Muscle layer of colon (tissue), 2 donors: ENCODE data around the gene RAPGEF2.
"Not testable (repeated sequence)": the region's sequence is repeated elsewhere in the genome, so short reads cannot be mapped to it uniquely, and the experiment has no call there.

Experiments used
- H3K27ac ChIP-seq: one replicate; pipeline ENCODE4 v1.7.0; 2013; ENCODE audit warnings: low read depth, mild to moderate bottlenecking, low read length, moderate library complexity
- H3K27me3 ChIP-seq, 2 donors: one replicate each; pipeline ENCODE4 v1.7.0; 2013; ENCODE audit warnings: low read length in 2 of 2, mild to moderate bottlenecking in 2 of 2; ENCODE audit not compliant: insufficient read depth in 2 of 2, control insufficient read depth in 1 of 2
- H3K36me3 ChIP-seq: one replicate; pipeline ENCODE4 v1.7.0; 2013; ENCODE audit warnings: mild to moderate bottlenecking, low read length; ENCODE audit not compliant: insufficient read depth
- H3K4me1 ChIP-seq: one replicate; pipeline ENCODE4 v1.7.0; 2013; ENCODE audit warnings: mild to moderate bottlenecking, low read length; ENCODE audit not compliant: insufficient read depth
- H3K4me3 ChIP-seq, 2 donors: one replicate each; pipeline ENCODE4 v1.7.0; 2013; ENCODE audit warnings: low read length in 2 of 2, low read depth in 1 of 2, mild to moderate bottlenecking in 1 of 2, moderate library complexity in 1 of 2
- H3K9ac ChIP-seq: one replicate; pipeline ENCODE4 v1.7.0; 2013; ENCODE audit warnings: low read length
- H3K9me3 ChIP-seq: one replicate; pipeline ENCODE4 v1.7.0; 2013; ENCODE audit warnings: mild to moderate bottlenecking, low read length
- donor health status: abdominal sarcoma.
- donor health status: Adenocarcinoma of cecum.

The RAPGEF2 gene

DNA sequence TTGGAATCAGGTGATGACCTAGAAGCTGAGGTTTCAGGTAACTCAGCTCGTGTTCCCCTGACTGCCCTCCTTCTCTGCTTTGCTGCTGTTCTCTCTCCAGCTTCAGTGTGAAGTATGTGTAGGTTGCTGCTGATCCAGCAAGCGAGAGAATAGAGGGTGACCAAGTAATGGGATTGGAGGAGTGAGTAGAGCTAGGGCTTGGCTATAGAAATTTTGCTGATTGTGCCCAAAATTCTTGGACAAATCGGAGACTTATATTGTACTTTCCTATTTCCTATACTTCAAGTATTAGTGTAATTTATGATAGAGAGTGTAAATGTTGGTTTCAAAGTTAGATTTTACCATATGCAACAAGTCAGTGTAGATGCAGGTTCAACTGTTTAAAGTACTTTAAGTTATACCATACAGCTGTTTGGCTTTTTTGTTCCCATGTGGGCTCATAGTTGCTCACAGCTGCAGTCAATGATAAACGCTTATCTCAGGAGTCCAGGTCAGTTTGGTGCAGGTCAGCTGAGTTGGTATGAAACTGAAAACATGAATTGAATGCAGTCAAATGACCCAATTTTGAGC lies 48.0 kb downstream of the RAPGEF2 start:
- Histone ChIP-seq H3K9ac (no peak overlapping the region), H3K4me1 (peaks cover 35% of the 10 kb centered on the region), H3K36me3 (no peaks in the 10 kb centered on the region)

DNA sequence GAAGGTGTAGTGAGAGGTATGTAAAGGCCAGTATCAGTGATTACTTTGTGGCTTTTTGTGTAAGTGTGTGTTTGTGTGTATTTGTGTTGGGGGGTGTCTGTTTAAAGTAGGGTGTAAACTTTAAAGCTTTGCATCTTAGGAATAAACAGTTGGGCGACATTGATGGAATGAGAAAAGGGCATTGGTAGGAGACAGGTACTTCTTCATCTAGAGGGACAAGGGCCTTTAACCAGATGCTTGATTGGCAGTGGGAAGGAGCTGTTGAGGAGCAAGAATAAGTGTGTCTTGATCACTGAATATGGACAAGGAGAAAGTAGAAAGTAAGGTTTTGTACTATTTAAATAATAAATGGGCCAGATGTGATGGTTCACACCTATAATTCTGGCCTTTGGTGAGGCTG lies 48.8 kb downstream of the RAPGEF2 start:
- Histone ChIP-seq H3K27ac (no peak overlapping the region), H3K36me3 (no peaks in the 10 kb centered on the region), H3K9me3 (no peaks in the 10 kb centered on the region), H3K9ac (no peak overlapping the region), H3K4me1 (peaks cover 28% of the 10 kb centered on the region), H3K4me3 (no peak overlapping the region), H3K27me3 (no peaks in the 10 kb centered on the region)

More for the DNA sequence above, 48.0 kb downstream of the RAPGEF2 start:
- H3K9me3 ChIP-seq: no peaks in the 10 kb centered on the region
- H3K27ac ChIP-seq: no peak overlapping the region
- H3K4me3 ChIP-seq: no peak overlapping the region
- H3K27me3 ChIP-seq: no peaks in the 10 kb centered on the region

DNA sequence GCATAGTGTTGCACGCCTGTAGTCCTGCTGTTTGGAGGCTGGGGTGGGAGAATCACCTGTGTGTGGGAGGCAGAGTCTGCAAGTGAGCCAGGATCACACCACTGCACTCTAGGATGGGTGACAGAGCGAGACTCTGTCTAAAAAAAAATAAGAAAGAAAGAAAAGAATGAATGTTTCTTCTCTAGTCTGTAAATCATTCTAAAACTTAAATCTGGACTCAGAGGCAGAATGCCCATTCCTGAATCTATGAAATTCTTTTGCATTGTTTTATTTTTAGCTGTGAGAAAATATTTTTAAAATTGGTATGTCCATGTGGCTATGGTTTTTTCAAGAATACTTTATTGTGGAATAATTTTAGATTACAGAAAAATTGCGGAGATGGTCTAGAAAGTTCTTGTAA lies 49.3 kb downstream of the RAPGEF2 start:
- no peaks in the 10 kb centered on the region for H3K36me3 ChIP-seq
- H3K9ac ChIP-seq: no peak overlapping the region
- no peak overlapping the region for H3K4me3 ChIP-seq
- H3K27ac ChIP-seq: no peak overlapping the region
- no peaks in the 10 kb centered on the region for H3K27me3 ChIP-seq
- no peaks in the 10 kb centered on the region for H3K9me3 ChIP-seq
- peaks cover 28% of the 10 kb centered on the region for H3K4me1 ChIP-seq

DNA sequence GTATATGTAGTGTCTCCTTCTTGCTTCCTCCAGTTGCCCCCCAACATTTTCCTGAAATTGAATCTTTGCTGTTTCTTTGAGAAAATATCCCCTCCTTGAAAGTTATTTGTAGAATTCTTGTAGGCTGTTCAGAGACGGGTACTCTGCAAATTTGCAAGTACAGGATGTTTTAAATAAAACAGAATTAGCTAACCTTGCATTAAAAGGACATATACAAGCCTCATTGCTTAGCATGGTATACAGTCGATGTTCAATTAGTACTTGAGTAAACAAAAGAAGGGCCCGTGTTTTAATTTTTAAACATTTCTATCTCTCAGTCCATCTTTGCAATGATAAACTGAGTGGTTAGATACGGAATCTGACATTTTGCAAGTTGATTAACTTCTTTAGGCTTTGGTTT lies 50.8 kb downstream of the RAPGEF2 start:
- Histone ChIP-seq H3K27ac (no peak overlapping the region), H3K36me3 (no peaks in the 10 kb centered on the region), H3K9me3 (no peaks in the 10 kb centered on the region), H3K4me3 (no peak overlapping the region), H3K27me3 (no peaks in the 10 kb centered on the region), H3K4me1 (peaks cover 42% of the 10 kb centered on the region), H3K9ac (no peak overlapping the region)

DNA sequence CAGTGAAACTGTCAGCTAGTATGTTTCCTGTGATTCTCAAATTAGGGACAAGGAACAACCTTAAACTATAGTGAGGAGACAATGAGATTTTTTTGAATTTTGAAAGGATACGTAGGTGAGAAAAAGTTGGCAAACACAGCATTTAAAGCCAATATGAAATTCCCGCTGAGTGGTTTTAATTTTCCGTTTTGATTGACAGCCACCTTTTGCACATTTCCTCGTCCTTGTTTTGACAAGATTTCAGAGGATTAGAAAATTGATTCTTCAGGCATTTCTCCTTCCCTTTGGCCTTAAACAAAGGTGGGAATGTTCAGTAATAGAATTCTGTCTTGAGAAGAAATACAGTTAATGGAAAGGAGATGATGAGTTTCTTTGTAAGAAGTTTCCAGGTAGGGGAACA lies 52.2 kb downstream of the RAPGEF2 start:
- Histone ChIP-seq H3K36me3 (no peaks in the 10 kb centered on the region), H3K9ac (no peak overlapping the region), H3K27me3 (no peaks in the 10 kb centered on the region), H3K9me3 (no peaks in the 10 kb centered on the region), H3K4me3 (no peak overlapping the region), H3K27ac (no peak overlapping the region), H3K4me1 (peaks cover 41% of the 10 kb centered on the region)

DNA sequence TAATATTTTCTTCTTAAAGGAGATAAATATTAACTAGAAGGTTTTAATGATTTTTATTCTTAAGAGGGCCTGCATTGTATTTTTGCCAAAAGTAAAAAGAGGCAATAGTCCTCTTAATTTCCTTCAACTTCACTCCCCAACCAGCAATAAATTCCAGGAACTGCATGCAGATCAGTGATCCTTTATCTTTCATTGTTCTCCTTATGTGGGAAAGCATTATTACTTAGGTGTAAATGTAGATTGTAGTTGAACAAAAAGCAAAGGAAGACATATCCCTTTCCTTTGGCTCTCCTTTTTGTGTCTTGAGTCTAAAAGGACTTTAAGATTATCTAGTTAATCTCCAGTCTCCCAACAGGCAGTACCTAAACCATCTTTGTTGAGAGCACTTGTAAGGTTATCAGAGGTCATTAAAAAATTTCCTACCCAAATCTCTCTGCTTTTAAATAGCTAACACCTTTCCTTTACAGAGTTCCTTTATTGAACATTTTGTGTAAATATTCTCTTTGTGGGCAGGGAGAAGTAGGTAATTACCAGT lies 55.3 kb downstream of the RAPGEF2 start:
- Histone ChIP-seq H3K36me3 (no peaks in the 10 kb centered on the region), H3K9ac (no peak overlapping the region), H3K27me3 (no peaks in the 10 kb centered on the region), H3K4me3 (no peak overlapping the region), H3K27ac (no peak overlapping the region), H3K9me3 (no peaks in the 10 kb centered on the region), H3K4me1 (peaks cover 35% of the 10 kb centered on the region)

DNA sequence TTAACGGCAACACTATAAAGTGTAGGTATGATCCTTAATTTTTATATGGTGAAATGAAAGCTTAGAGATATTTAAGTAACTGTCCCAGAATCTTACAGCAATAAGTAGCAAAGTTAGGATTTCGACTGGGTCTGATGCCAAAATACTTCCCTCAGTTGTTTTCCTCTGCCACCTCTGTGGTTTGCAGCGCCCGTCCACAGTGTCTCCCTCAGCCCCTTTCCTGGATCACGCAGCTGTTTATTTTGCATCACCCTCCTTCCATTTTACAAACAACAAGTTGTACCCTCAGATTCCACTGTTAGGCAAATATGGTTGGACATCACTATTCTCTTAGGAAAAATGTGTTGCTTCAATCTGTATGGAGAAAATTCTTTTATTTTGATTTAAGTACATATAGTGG lies 56.1 kb downstream of the RAPGEF2 start:
- Histone ChIP-seq H3K9ac (no peak overlapping the region), H3K27me3 (no peaks in the 10 kb centered on the region), H3K4me1 (peaks cover 30% of the 10 kb centered on the region), H3K9me3 (no peaks in the 10 kb centered on the region), H3K4me3 (no peak overlapping the region), H3K36me3 (no peaks in the 10 kb centered on the region), H3K27ac (no peak overlapping the region)

DNA sequence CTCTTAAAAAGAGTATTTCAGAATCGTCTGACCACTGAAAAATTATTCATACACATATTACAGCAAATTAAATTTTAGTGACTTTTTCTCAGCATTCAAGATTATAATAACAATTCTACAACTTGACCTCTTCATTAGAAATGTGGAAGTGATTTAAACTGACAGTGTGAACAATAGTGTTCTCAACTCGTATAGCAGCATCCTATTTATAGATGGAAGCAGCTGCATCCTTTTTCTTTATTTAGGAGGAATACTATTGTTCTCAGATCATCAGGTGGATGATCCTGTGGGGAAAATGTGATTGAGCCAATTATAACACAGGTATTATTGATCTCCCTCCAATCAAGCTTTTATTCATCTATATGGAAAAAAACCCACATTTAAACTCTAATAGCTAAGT lies 56.7 kb downstream of the RAPGEF2 start:
- Histone ChIP-seq H3K9ac (no peak overlapping the region), H3K4me1 (peaks cover 24% of the 10 kb centered on the region), H3K27ac (no peak overlapping the region), H3K9me3 (no peaks in the 10 kb centered on the region), H3K27me3 (no peaks in the 10 kb centered on the region), H3K4me3 (no peak overlapping the region), H3K36me3 (no peaks in the 10 kb centered on the region)

DNA sequence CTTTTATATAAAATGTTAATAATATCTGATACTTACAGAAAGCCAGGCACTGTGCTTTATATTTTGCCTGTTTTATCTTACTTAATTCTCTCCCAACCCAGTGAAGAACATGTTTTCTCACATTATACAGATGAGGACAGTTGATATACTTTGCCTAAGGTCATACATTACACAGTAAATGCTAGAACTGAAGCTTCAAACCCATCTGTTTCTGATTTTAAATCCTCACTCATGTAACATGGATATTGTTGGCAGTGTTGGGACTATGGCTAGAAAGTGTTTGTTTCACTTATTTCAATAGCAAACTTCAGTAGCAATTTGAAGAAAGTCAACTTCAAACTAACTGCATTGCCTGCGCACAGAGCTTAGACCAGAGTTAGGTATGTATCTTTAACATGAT lies 57.4 kb downstream of the RAPGEF2 start:
- no peak overlapping the region for H3K27ac ChIP-seq
- no peak overlapping the region for H3K9ac ChIP-seq
- no peaks in the 10 kb centered on the region for H3K27me3 ChIP-seq
- no peaks in the 10 kb centered on the region for H3K36me3 ChIP-seq
- H3K9me3 ChIP-seq: no peaks in the 10 kb centered on the region
- H3K4me3 ChIP-seq: no peak overlapping the region
- peaks cover 24% of the 10 kb centered on the region for H3K4me1 ChIP-seq

DNA sequence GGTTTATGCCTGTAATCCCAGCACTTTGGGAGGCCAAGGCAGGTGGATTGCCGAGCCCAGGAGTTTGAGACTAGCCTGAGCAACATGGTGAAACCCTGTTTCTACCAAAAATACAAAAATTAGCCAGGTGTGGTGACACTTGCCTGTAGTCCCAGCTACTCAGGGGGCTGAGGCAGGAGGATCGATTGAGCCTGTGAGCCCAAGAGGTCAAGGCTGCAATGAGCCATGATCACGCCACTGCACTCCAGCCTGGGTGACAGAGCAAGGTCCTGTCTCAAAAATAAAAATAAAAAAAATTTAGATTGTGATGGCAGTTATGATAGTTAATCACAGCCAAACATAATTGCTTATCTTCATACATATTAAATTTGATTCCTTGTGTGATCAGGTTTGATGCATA lies 58.6 kb downstream of the RAPGEF2 start:
- peaks cover 24% of the 10 kb centered on the region for H3K4me1 ChIP-seq
- not testable (repeated sequence) for H3K27me3 ChIP-seq, H3K27ac ChIP-seq, H3K9me3 ChIP-seq, H3K9ac ChIP-seq, H3K36me3 ChIP-seq, H3K4me3 ChIP-seq

DNA sequence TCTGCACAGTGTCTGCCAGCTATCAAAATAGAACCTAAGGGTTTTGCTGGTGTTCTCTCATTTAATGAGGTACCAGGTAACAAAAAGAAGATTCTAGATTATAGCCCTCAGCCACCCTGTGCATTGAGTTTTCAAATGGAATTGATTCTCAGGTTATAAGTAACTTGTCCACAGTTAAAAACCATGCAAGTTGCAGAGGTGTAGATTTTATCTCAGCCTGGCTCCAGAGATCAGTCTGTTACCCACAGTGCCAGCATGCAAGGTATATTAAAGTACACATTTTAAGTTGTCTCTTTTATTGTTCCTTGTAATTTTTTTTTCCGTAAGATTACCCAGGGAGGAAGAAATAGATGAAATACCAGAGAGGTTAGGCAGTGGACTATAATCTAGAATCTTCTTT lies 59.7 kb downstream of the RAPGEF2 start:
- H3K36me3 ChIP-seq: no peaks in the 10 kb centered on the region
- no peak overlapping the region for H3K4me3 ChIP-seq
- H3K9me3 ChIP-seq: no peaks in the 10 kb centered on the region
- H3K27me3 ChIP-seq: no peaks in the 10 kb centered on the region
- H3K4me1 ChIP-seq: peaks cover 14% of the 10 kb centered on the region
- H3K9ac ChIP-seq: no peak overlapping the region
- H3K27ac ChIP-seq: no peak overlapping the region

DNA sequence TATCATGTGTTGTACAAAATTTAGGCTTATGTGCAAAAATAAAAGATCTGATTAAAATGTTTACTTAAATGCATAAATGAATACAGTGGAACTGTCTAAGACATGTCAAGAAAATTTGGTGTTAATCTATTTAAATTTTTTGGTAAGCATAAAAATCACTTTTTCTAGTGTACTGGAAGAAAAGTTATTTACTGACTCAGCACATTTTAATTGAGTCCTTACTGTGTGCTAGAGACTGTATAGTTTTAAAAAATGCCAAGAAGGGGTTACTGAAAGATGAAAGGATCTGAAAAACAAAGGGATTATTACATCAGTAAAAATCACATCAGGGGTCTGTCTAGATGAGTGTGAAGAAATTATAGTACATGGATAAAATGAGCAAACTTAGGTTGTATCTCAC lies 60.6 kb downstream of the RAPGEF2 start:
- no peak overlapping the region for H3K27ac ChIP-seq

More for the DNA sequence above, 60.6 kb downstream of the RAPGEF2 start:
- Histone ChIP-seq H3K9me3 (no peaks in the 10 kb centered on the region), H3K4me1 (peaks cover 5% of the 10 kb centered on the region), H3K4me3 (no peak overlapping the region), H3K27me3 (no peaks in the 10 kb centered on the region), H3K36me3 (no peaks in the 10 kb centered on the region), H3K9ac (no peak overlapping the region)
